NCI-H2029 treated with DMSO at 0.1 percent for 48 hours (cell line): ENCODE measurements around the gene FGG.

Experiments used
- DNase-seq: peaks from one replicate; lab custom pipeline; 2025; lab: John Stamatoyannopoulos, UW

The FGG gene

DNA sequence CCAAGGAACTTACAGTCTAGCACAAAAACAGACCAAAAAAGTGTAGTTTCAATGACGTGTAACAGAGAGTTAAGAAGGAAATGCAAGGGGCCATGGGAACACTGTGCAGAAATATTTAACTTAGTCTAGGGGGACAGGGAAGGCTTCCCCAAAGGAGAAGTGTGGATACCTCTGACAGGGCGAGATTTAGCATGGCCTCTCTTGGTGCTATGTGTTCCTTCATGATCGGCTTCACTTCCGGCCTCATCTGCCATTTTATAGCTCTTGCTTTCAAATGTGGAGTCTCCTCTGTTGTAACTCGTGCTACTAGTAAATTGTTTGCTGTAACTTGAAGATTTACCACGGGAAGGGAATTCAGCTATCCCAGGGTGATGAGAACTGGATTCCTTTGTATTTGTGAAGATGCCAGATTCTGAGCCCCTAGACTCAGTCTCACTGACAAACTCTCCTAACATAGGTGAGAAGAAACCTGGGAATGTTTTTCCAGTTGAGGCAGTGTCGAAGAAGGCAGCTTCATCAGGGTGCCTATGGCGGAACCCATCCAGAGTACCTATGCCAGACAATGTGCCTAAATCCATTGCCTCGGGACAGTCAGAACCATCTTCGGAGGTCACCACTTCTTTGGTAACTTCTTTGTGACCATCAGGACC is 27.0 kb downstream of the FGG start:
- no peak for DNase-seq

DNA sequence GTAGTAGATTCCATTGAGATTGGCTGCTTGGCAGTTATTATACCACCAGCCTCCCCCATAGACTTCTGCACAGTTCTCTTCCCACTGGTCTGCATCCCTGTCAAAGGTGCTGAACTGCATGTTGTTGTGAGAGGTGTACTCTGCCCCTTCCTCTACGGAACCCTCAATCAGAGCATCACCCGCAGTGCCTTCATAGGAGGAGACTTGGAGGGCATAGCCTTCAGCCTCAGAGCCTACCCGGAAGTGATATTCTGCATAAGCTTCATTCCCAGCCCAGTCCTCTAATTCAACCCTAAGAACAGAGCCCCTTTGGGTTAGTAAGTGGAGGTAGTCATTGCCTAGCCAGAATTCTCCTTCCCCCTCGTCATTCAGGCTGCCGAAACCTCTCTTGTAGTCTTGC is 28.2 kb downstream of the FGG start:
- no peak for DNase-seq

DNA sequence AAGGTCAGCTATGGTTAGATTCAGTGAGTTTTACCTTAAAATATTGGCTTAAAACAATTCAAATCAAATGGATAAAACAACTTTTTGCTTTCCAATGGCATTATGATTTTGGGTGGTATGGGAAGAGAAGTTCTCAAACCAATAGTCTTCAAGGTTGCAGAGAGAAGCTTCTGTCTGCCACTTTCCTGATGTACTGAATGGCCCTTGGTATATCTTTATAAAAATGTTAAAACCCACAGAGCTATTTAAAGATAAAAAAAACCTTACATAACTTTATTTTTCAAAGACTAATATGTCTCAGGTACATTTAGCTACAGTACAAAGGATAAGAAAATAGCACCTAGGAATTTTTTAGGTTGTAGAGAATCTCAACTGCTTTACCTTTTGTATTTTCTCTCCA is 28.8 kb downstream of the FGG start:
- no peak for DNase-seq

DNA sequence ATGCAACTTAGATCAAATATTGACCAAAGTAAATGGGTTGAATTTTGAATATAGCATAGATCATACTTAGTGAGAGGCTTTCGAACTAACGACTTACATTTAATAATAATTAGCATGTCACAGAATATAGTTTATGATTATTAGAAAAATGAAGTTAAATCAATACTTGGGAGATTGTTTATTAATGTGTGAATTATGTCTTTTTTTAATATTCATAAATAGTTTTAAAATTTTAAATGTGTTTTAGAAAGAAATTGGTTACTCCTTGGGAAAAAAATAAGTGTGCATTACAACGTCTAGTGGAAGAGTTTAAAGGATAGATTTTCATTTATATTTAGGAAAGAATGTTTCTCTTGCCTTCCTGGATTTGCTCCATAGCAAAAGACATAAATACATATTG is 29.2 kb downstream of the FGG start:
- no peak for DNase-seq

DNA sequence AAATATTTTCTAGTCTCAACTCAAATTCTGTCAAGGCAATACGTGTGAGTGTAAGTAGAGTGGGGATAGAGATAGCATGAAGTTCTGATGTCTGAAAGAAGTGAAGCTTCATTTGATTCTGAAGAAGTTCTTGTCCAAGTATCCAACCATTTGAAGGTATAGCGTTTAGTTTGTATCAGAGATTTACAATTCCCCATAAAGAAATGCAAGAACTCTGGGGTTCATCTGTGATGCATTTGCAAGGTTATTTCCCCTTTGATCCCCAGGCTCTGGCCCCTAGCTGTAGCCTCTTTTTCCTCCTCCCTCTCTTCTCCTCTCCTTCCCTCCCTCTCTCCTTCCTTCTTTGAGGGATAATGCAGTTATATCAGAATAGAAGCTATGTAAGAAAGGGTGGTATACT is 29.7 kb downstream of the FGG start:
- DNase-seq: no peak

DNA sequence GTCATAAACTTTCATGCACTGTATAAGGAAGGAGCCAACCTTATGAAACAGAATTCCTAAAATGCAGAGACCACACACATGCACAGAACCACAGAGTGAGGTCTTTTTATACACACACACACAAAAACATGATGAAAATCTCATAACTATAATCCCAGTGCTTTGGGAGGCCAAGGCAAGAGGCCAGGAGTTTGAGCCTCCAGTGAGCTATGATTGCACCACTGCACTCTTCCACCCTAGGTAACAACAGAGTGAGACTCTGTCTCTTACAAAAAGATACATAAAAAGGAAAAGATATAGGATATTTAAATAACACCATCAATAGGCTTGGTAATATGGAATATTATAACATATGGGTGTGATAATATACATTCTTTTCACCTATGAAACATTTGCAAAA is 32.5 kb downstream of the FGG start:
- DNase-seq: no peak

DNA sequence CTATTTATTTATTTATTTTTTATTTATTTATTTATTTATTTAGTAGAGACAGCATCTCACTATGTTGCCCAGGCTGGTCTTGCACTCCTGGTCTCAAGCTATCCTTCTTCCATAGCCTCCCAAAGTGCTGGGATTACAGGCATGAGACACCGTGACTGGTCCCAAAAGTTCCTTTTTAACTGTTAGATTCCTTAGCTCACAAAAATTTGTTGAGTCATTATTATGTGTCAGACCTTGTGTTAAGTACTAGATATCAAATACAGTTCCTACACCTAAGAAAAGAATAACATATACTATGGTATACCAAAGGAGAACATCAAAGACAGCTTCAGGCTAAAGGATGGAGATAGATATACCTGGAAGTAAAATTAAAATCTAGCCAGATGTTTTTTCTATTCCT is 33.5 kb downstream of the FGG start:
- DNase-seq: no peak

DNA sequence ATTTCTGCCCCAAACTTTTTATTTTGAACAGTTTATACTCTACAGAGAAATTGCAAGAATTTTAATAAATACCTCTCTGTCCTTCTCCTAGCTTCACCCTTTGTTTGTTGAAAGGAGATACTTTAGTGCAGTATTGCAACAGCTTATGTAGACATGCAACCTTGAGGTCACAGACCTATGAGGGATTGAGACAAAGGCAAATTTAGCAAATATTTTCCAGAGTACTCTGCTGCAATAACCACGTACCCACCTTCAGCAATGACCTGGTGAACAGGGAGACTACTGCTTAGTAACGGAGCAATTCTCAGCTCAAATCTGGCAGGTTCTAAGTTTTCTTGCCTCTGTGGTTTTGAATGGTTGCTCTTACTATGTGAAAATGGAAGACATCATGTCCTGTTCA is 35.1 kb downstream of the FGG start:
- no peak for DNase-seq

DNA sequence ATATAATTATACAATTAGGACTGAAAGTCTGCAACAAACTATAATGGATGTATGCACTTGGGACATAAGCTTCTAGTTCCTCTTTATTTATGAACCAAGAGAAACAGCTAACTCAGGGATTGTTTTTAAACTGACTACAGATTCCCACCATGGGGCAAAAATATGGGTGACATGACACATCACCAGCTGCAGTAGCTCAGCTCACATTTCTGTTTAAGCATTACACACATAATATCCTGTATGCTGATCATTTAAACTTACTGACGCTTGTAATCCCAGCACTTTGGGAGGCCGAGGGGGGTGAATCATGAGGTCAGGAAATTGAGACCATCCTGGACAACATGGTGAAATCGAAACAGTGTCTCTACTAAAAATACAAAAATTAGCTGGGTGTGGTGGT is 38.1 kb downstream of the FGG start:
- no peak for DNase-seq

DNA sequence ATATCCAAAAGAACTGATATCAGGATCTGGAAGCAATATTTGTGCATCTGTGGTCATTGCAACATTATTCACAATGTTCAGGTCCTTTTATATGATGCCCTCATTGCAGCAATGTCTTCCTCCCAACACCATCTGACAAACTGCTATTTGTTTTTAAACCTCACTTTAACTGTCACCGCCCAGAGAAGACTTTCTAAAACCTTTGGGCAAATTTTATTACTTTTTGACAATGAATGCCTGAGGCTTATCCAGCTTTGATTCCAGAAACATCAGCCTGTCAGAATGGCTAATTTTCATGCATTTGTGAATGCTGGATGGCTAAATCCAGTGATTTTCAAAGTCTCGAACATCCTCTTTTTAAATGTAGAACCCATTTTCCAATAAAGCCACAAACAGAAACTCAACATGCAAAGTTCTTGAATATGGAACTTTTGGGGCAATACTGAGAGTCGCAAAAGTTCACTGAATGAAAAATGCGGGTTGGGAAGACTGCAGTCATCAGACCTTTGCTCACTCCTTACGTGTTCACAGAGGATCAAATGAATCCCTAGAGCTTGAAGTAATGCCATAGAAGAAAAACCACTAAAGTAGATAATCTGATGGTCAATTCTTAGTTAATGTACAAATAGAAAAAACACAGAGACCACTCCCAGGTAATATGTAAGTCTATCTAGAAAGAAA is 39.1 kb downstream of the FGG start:
- DNase-seq: no peak

DNA sequence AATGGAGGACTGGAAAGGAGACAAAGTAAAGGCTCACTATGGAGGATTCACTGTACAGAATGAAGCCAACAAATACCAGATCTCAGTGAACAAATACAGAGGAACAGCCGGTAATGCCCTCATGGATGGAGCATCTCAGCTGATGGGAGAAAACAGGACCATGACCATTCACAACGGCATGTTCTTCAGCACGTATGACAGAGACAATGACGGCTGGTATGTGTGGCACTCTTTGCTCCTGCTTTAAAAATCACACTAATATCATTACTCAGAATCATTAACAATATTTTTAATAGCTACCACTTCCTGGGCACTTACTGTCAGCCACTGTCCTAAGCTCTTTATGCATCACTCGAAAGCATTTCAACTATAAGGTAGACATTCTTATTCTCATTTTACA is 42.9 kb downstream of the FGG start:
- DNase-seq: no peak

DNA sequence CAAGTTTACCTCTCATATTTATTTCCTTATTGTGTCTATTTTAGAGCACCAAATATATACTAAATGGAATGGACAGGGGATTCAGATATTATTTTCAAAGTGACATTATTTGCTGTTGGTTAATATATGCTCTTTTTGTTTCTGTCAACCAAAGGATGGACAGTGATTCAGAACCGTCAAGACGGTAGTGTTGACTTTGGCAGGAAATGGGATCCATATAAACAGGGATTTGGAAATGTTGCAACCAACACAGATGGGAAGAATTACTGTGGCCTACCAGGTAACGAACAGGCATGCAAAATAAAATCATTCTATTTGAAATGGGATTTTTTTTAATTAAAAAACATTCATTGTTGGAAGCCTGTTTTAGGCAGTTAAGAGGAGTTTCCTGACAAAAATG is 43.4 kb downstream of the FGG start:
- DNase-seq: no peak

DNA sequence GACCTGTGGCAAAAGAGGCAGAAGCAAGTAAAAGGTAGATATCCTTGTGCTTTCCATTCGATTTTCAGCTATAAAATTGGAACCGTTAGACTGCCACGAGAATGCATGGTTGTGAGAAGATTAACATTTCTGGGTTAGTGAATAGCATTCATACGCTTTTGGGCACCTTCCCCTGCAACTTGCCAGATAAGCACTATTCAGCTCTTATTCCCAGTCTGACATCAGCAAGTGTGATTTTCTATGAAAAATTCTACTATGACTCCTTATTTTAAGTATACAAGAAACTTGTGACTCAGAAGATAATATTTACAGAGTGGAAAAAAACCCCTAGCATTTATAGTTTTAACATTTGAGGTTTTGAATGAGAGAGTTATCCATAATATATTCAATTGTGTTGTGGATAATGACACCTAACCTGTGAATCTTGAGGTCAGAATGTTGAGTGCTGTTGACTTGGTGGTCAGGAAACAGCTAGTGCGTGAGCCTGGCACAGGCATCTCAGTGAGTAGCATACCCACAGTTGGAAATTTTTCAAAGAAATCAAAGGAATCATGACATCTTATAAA is 45.7 kb downstream of the FGG start:
- no peak for DNase-seq

DNA sequence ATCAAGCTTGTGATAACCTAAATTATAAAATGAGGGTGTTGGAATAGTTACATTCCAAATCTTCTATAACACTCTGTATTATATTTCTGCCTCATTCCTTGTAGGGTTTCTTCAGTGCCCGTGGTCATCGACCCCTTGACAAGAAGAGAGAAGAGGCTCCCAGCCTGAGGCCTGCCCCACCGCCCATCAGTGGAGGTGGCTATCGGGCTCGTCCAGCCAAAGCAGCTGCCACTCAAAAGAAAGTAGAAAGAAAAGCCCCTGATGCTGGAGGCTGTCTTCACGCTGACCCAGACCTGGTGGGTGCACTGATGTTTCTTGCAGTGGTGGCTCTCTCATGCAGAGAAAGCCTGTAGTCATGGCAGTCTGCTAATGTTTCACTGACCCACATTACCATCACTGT is 46.8 kb downstream of the FGG start:
- DNase-seq: no peak

DNA sequence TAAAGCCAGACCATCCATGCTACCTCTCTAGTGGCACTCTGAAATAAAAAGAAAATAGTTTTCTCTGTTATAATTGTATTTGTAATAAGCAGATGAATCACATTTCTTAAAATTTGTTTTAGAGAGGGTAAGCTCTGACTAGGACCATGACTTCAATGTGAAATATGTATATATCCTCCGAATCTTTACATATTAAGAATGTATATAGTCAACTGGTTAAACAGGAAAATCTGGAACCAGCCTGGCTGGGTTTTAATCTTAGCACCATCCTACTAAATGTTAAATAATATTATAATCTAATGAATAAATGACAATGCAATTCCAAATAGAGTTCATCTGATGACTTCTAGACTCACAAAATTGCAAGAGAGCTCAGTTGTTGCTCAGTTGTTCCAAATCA is 48.1 kb downstream of the FGG start:
- no peak for DNase-seq

DNA sequence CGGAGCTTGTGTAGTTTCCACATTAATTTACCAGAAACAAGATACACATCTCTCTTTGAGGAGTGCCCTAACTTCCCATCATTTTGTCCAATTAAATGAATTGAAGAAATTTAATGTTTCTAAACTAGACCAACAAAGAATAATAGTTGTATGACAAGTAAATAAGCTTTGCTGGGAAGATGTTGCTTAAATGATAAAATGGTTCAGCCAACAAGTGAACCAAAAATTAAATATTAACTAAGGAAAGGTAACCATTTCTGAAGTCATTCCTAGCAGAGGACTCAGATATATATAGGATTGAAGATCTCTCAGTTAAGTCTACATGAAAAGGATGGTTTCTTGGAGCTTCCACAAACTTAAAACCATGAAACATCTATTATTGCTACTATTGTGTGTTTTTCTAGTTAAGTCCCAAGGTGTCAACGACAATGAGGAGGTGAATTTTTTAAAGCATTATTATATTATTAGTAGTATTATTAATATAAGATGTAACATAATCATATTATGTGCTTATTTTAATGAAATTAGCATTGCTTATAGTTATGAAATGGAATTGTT is 49.7 kb downstream of the FGG start, which contains the start of gene FGB:
TSS of gene FGB (plus strand) at position 315 of the 558 bp plus-strand sequence. CDS start at position 323, 8 bp downstream.
- DNase-seq: no peak

DNA sequence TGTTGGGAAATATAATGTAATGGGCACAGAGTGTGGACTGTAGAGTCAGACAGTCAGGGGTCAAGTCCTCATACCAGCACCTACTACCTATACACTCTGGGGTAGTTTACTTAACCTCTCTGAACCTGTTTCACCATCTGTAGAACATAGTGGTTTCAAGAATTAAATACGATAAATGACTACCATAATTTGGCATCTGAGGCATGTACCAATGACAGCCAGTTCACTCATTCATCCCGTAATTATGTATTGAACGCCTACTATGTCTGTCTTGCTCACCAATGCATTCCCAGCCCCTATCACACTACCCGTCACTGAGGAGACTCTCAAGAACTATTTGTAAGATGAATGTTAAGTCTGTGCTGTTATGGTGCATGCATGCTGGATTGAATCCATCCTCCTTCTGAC is 51.6 kb downstream of the FGG start:
- DNase-seq: no peak

DNA sequence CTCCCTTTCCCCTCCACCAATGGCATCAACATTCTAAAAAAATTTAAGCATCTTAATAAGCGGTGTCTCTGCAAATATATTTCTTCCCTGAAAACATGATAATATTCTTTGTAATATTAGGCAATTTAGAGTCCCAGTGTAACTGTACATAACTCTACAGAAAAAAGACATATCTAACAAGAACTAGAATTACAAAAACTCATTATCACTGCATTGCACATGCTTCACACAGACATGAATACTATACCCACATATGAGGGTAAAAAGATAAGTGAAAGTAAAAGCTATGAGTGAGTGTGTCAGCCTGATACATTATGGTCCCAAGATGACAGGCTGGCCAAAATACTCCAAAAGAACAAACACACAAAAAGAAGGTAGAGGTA is 52.0 kb downstream of the FGG start:
- DNase-seq: no peak

DNA sequence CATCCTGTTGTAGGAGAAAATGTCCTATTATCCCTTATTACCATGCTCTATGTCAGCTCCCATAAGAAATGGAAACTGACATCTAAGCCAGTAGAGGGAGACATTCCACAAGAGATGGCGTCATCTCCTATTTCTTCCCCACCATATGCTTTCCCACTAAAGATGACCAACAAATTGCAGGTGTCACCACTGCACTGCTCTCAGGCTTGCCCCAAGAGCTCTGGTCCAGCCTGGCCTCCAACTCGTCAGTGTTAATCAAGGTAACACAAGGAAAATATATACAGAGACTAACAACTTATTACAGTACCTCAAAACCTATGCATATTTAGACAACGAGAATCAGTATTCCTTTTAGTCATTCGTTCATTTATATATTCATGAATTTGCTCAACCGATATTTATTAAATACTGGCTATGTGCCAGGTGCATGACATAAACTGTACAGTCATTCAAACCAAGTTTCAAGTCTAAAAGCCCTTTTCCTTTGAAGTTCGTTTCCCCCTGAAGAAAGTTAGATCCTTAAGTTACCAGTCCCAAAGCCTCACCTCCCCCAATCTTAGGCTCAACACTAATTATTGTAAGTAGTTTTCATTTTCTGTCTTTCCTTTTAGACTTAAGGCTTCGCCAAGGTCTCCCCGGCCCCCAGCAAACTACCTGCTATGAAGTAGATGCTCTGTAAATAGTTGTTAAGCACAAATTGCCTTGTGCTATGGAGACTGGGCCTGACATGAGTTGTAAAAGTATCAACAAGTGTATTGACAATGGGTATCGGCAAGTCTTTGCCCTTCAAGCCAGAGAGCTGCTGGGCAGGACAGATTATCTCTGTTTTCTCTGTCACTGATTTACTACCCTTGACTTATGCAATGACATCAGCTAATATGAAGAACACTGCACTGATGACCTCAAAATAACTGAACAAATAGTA is 52.7 kb downstream of the FGG start:
- DNase-seq: no peak

DNA sequence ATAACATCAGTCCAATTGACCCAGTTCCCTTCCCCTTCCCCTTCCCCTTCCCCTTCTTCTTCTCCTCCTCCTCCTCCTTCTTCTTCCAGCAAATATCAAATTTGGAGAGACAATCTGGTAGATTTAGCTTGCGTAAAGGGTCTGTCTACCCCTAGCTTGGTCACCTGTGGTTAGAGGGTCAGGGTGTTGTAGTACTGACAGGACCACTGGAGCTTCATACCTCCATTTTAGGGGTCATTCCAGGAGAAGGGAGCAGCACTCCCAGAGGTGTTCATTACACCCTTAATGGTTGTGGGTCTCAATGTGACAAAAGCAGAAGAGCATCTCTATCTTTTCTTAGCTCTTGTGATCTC is 53.3 kb downstream of the FGG start:
- no peak for DNase-seq
